ENCODE data around the gene BRAF. TPM values are rescaled to one million over a fixed set of nuclear protein-coding genes. Genes with fewer than 3 reads are reported as not detected.
"Not testable (repeated sequence)": the region's sequence is repeated elsewhere in the genome, so short reads cannot be mapped to it uniquely, and the experiment has no call there.

The BRAF gene
- total RNA-seq, 1 donor from 2014 or later, result 40.9 TPM

DNA sequence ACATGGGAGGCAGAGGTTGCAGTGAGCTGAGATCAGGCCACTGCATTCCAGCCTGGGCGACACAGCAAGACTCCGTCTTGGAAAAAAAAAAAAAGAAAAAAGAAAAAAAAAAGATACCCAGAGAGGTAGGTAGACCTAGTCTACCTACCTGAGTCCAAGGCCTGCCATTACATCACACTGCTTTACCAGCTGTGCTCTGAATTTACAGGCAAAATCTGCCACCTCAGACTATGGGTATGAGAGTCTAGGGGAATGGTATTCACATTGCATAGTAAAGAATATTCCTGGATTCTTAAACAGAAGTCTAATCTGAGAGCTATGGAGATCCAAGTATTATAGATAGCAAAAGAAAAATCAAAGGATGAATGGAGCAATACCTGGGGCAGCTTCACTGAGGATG, 178.0 kb downstream of the BRAF start:
- no peak overlapping the region for H3K4me3 Mint-ChIP-seq (ENCODE audit: unreplicated experiment)

DNA sequence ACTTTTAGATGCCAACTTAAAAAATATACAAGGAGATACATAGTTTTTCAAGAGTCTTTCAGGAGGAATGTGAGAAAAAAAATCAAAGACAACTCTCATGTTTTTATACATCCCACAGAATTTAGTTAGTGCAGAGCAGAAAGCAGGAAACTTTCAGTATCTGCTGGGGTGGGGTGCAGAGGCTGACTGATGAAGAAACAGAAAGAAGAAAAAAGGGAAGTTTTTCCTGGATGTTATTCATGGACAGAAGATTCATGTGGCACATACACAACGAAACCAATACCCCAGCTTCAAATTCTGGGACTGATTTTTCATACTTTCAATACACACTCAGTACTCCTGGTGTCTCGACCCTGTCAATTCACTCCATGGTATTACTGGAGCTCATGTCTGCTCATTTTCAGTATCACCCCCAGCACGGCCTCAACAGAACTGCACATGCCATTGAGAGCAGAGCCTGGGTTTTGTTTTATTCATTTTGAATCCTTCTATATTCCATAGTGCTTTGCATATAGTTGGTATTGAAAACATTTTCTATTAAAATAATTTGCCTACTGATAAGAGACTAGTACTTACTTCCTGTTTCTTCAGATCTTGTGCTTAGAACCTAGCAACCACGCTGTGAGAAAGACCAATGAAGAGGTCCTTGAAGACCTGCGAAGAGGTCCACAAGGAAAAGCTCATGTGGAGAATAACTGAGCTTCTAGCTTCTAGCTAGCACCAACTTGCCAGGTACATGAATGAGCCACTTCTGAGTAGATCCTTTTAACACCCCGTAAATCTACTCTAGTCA, 179.3 kb downstream of the BRAF start:
- Mint-ChIP-seq H3K4me3 (ENCODE audit: unreplicated experiment) (no peak overlapping the region), H3K27ac (ENCODE audit: unreplicated experiment) (no peak overlapping the region)

More for the DNA sequence above, 178.0 kb downstream of the BRAF start:
- Mint-ChIP-seq H3K27ac (ENCODE audit: unreplicated experiment) (no peak overlapping the region), H3K9me3 (ENCODE audit: unreplicated experiment) (peaks cover 2% of the 10 kb centered on the region), H3K36me3 (ENCODE audit: unreplicated experiment) (no peaks in the 10 kb centered on the region), H3K4me1 (ENCODE audit: low read depth, unreplicated experiment) (no peaks in the 10 kb centered on the region), H3K27me3 (ENCODE audit: unreplicated experiment) (no peaks in the 10 kb centered on the region)
- TF ChIP-seq, protein P1, sequence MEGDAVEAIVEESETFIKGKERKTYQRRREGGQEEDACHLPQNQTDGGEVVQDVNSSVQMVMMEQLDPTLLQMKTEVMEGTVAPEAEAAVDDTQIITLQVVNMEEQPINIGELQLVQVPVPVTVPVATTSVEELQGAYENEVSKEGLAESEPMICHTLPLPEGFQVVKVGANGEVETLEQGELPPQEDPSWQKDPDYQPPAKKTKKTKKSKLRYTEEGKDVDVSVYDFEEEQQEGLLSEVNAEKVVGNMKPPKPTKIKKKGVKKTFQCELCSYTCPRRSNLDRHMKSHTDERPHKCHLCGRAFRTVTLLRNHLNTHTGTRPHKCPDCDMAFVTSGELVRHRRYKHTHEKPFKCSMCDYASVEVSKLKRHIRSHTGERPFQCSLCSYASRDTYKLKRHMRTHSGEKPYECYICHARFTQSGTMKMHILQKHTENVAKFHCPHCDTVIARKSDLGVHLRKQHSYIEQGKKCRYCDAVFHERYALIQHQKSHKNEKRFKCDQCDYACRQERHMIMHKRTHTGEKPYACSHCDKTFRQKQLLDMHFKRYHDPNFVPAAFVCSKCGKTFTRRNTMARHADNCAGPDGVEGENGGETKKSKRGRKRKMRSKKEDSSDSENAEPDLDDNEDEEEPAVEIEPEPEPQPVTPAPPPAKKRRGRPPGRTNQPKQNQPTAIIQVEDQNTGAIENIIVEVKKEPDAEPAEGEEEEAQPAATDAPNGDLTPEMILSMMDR (IDR thresholded peaks at IDR 0.05; ENCODE audit: partially characterized antibody, unreplicated experiment), result no peak
- no peak for DNase-seq

DNA sequence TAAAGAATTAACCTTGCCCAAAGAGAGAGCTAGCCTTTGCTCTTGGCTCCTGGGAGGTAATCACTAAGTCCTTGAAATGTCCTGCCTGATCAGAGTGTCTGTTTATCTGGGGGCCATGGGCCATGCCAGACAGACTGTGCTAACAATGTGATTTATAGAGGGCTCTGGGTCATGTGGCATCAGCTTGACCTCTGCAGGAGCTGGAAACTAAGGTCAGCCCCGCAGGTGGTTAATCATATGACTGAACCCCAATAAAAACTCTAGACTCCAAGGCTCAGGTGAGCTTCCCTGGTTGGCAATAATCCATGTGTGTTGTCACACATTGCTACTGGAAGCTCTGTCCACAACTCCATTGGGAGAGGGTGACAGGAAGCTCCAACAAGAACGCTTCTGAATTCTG, 180.7 kb downstream of the BRAF start:
- DNase-seq, result no peak
- peaks cover 2% of the 10 kb centered on the region for H3K9me3 Mint-ChIP-seq (ENCODE audit: unreplicated experiment)
- TF ChIP-seq, protein P1 (IDR thresholded peaks at IDR 0.05; ENCODE audit: partially characterized antibody, unreplicated experiment), result no peak
- no peak overlapping the region for H3K27ac Mint-ChIP-seq (ENCODE audit: unreplicated experiment)
- H3K27me3 Mint-ChIP-seq (ENCODE audit: unreplicated experiment), result no peaks in the 10 kb centered on the region
- H3K36me3 Mint-ChIP-seq (ENCODE audit: unreplicated experiment), result no peaks in the 10 kb centered on the region
- no peak overlapping the region for H3K4me3 Mint-ChIP-seq (ENCODE audit: unreplicated experiment)
- H3K4me1 Mint-ChIP-seq (ENCODE audit: low read depth, unreplicated experiment), result no peaks in the 10 kb centered on the region

More for the DNA sequence above, 179.3 kb downstream of the BRAF start:
- Mint-ChIP-seq H3K27me3 (ENCODE audit: unreplicated experiment) (no peaks in the 10 kb centered on the region), H3K4me1 (ENCODE audit: low read depth, unreplicated experiment) (no peaks in the 10 kb centered on the region), H3K36me3 (ENCODE audit: unreplicated experiment) (no peaks in the 10 kb centered on the region), H3K9me3 (ENCODE audit: unreplicated experiment) (peaks cover 2% of the 10 kb centered on the region)
- DNase-seq, result no peak
- TF ChIP-seq, protein P1 (IDR thresholded peaks at IDR 0.05; ENCODE audit: partially characterized antibody, unreplicated experiment), result no peak

DNA sequence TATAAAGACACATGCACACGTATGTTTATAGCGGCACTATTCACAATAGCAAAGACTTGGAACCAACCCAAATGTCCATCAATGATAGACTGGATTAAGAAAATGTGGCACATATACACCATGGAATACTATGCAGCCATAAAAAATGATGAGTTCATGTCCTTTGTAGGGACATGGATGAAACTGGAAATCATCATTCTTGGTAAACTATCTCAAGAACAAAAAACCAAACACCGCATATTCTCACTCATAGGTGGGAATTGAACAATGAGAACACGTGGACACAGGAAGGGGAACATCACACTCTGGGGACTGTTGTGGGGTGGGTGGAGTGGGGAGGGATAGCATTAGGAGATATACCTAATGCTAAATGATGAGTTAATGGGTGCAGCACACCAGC, 181.5 kb downstream of the BRAF start:
- not testable (repeated sequence) for H3K27ac Mint-ChIP-seq (ENCODE audit: unreplicated experiment); H3K27me3 Mint-ChIP-seq (ENCODE audit: unreplicated experiment); H3K36me3 Mint-ChIP-seq (ENCODE audit: unreplicated experiment); H3K4me1 Mint-ChIP-seq (ENCODE audit: low read depth, unreplicated experiment); H3K9me3 Mint-ChIP-seq (ENCODE audit: unreplicated experiment); H3K4me3 Mint-ChIP-seq (ENCODE audit: unreplicated experiment); DNase-seq

DNA sequence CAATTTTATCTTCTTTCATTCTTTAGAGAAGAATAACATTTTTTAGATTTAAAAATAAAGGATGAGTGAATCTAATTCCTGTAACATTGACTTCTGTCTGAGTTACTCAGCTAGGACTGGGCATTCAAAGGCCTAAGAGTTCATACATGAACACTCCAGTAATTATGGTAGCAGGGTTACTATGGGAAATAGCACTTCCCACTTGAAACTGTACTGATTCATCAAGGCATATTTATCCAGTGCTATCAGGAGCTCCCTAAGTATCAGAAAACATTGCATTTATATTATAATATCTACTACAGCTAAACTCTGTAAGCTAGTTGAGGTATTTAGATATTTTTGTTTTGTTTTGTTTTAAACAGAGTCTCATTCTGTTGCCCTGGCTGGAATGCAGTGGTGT, 186.4 kb downstream of the BRAF start:
- Mint-ChIP-seq H3K4me3 (ENCODE audit: unreplicated experiment) (no peak overlapping the region), H3K27me3 (ENCODE audit: unreplicated experiment) (no peaks in the 10 kb centered on the region), H3K36me3 (ENCODE audit: unreplicated experiment) (no peaks in the 10 kb centered on the region), H3K4me1 (ENCODE audit: low read depth, unreplicated experiment) (no peaks in the 10 kb centered on the region), H3K27ac (ENCODE audit: unreplicated experiment) (no peak overlapping the region), H3K9me3 (ENCODE audit: unreplicated experiment) (no peaks in the 10 kb centered on the region)
- no peak for DNase-seq
- TF ChIP-seq, protein P1 (IDR thresholded peaks at IDR 0.05; ENCODE audit: partially characterized antibody, unreplicated experiment), result no peak

Measured in glutamatergic neuron (in vitro differentiated cells).